ENCODE results near the gene SEMA3D. TPM values are rescaled to one million over a fixed set of nuclear protein-coding genes. Genes with fewer than 3 reads are reported as not detected.

The SEMA3D gene
- total and polyA plus RNA-seq, 4 donors = 0.53 to 49.0 (median 2.6) TPM

- no peak overlapping the region for H3K4me3 ChIP-seq
- H3K27me3 ChIP-seq (ENCODE audit: control insufficient read depth in 3 of 3, insufficient read depth in 3 of 3, low read length in 2 of 3) = no peaks in the 10 kb centered on the region
- no peak for TF ChIP-seq CTCF (IDR thresholded peaks at IDR 0.05; ENCODE audit: control extremely low read depth, extremely low read depth)
- ATAC-seq (ENCODE audit: insufficient read depth, low FRiP score) = no peak
- H3K9ac ChIP-seq (ENCODE audit: insufficient read depth in 1 of 2, low read length in 2 of 2) = no peak overlapping the region
- no peaks in the 10 kb centered on the region for H3K9me3 ChIP-seq (ENCODE audit: control insufficient read depth in 4 of 4, insufficient read depth in 3 of 4, low read length in 3 of 4)
- DNase-seq = peak in 2 of 3 donors; percentile 38 to 51
- WGBS, 2 donors = 86 to 87% methylated on average over 4 of the region's 4 CpGs
- H3K27ac ChIP-seq (ENCODE audit: low read depth in 1 of 2, low read length in 1 of 2) = no peak overlapping the region
- H3K4me1 ChIP-seq (ENCODE audit: control insufficient read depth in 5 of 5, insufficient read depth in 5 of 5, low read length in 5 of 5) = peaks cover 0 to 13% (median 3%) of the 10 kb centered on the region in 5 donors
- peaks cover 0 to 2% (median 0%) of the 10 kb centered on the region in 4 donors for H3K36me3 ChIP-seq (ENCODE audit: control insufficient read depth in 4 of 4, insufficient read depth in 4 of 4, low read length in 4 of 4)
Measured at GRCh38 chr7:85021101-85021704, 165.7 kb downstream of the SEMA3D start.

DNA sequence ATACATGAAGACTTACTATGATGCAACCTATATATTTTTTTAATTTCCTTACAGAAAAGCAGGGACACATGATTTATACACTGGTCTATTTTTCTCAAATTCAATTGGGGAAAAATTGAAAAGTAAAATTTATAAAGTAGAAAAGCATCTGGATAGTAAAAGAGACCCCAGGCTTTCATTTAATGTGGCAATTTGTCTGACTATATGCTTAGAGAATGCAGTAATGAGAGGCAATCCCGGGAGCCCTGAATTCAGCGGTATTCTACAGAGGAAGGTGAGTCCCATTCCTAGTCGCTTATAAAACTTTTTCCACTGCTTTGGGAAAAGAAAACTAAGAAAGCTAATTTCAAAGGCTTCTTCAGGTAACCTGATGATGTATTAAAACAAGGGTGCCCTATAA is 167.1 kb downstream of the SEMA3D start:
- no peak overlapping the region for H3K4me3 ChIP-seq
- WGBS, 2 donors = 88 to 96% methylated on average over 3 of the region's 3 CpGs
- DNase-seq (no peak), ATAC-seq (ENCODE audit: insufficient read depth, low FRiP score) (no peak)
- H3K27ac ChIP-seq (ENCODE audit: low read depth in 1 of 2, low read length in 1 of 2) = no peak overlapping the region
- H3K9ac ChIP-seq (ENCODE audit: insufficient read depth in 1 of 2, low read length in 2 of 2) = no peak overlapping the region
- H3K9me3 ChIP-seq (ENCODE audit: control insufficient read depth in 4 of 4, insufficient read depth in 3 of 4, low read length in 3 of 4) = no peaks in the 10 kb centered on the region
- H3K27me3 ChIP-seq (ENCODE audit: control insufficient read depth in 3 of 3, insufficient read depth in 3 of 3, low read length in 2 of 3) = no peaks in the 10 kb centered on the region
- peaks cover 0 to 2% (median under 1%) of the 10 kb centered on the region in 4 donors for H3K36me3 ChIP-seq (ENCODE audit: control insufficient read depth in 4 of 4, insufficient read depth in 4 of 4, low read length in 4 of 4)
- H3K4me1 ChIP-seq (ENCODE audit: control insufficient read depth in 5 of 5, insufficient read depth in 5 of 5, low read length in 5 of 5) = peaks cover 0 to 4% (median 0%) of the 10 kb centered on the region in 5 donors
- no peak for TF ChIP-seq CTCF (IDR thresholded peaks at IDR 0.05; ENCODE audit: control extremely low read depth, extremely low read depth)

GRCh38 chr7:85019176-85019575 is 167.7 kb downstream of the SEMA3D start:
- 86 to 87% methylated on average over 1 of the region's 1 CpG for WGBS, 2 donors
- no peak for ATAC-seq (ENCODE audit: insufficient read depth, low FRiP score)

More at GRCh38 chr7:85019176-85019575, 167.7 kb downstream of the SEMA3D start:
- Histone ChIP-seq H3K4me3 (no peak overlapping the region), H3K4me1 (ENCODE audit: control insufficient read depth in 5 of 5, insufficient read depth in 5 of 5, low read length in 5 of 5) (peaks cover 0 to 3% (median 0%) of the 10 kb centered on the region in 5 donors), H3K27me3 (ENCODE audit: control insufficient read depth in 3 of 3, insufficient read depth in 3 of 3, low read length in 2 of 3) (no peaks in the 10 kb centered on the region), H3K9ac (ENCODE audit: insufficient read depth in 1 of 2, low read length in 2 of 2) (no peak overlapping the region), H3K9me3 (ENCODE audit: control insufficient read depth in 4 of 4, insufficient read depth in 3 of 4, low read length in 3 of 4) (no peaks in the 10 kb centered on the region), H3K36me3 (ENCODE audit: control insufficient read depth in 4 of 4, insufficient read depth in 4 of 4, low read length in 4 of 4) (peaks cover 0 to 5% (median under 1%) of the 10 kb centered on the region in 4 donors), H3K27ac (ENCODE audit: low read depth in 1 of 2, low read length in 1 of 2) (no peak overlapping the region)
- no peak for DNase-seq
- TF ChIP-seq CTCF (IDR thresholded peaks at IDR 0.05; ENCODE audit: control extremely low read depth, extremely low read depth) = no peak
